Upper lobe of left lung (tissue), 4 donors: Measurements from ENCODE around the gene NATD1.

Source experiments
- CTCF ChIP-seq, 6 experiments: fragments of 450-650 bp in 4 of 6; fragments of 200-600 bp in 2 of 6; sonication (generic) in 2 of 6; IDR thresholded peaks; one replicate each; pipeline ENCODE4 v1.5.1; 2016 to 2019; ENCODE audit warnings: antibody characterized with exemption in 6 of 6
- POLR2A ChIP-seq, 4 donors: fragments of 450-650 bp; IDR thresholded peaks; one replicate each; pipeline ENCODE4 v1.5.1; 2016 to 2017; ENCODE audit warnings: antibody characterized with exemption in 4 of 4, mild to moderate bottlenecking in 2 of 4
- POLR2AphosphoS5 ChIP-seq, 2 donors: sonication (generic); formaldehyde crosslinking; IDR thresholded peaks; one replicate each; pipeline ENCODE4 v1.5.1; 2017; ENCODE audit warnings: antibody characterized with exemption in 2 of 2

- no peak for TF ChIP-seq CTCF (IDR thresholded peaks at IDR 0.05)
- no peak for TF ChIP-seq POLR2A (IDR thresholded peaks at IDR 0.05)
- no peak for TF ChIP-seq POLR2AphosphoS5 (IDR thresholded peaks at IDR 0.05)
Measured at GRCh38 chr17:21258593-21258992, 5.4 kb upstream of the NATD1 start.
